ENCODE results near the gene GNB3. TPM values are rescaled to one million over a fixed set of nuclear protein-coding genes. Genes with fewer than 3 reads are reported as not detected.

The GNB3 gene
- total and polyA plus RNA-seq, 2 donors (not counting 3 experiments of a cell fraction or from before 2014, with no cell fraction given), result 9.4 to 12.0 TPM

DNA sequence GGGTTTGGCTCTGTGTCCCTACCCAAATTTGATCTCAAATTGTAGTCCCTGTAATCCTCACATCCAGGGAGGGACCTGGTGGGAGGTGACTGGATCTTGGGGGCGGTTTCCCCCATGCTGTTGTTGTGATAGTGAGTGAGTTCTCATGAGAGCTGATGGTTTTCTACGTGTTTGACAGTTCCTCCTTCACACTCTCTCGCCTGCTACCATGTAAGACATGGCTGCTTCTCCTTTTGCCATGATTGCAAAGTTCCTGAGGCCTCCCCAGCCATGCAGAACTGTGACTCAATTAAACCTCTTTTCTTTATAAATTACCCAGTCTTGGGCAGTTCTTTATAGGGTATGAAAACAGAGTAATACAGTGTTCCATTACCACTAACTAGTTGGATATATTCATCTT lies 53.6 kb downstream of the GNB3 start:
- intact Hi-C loops (cut with micrococcal nuclease), result no loop called here
- CTCF ChIA-PET, result interaction anchor here (0.8 kb wide), 1 partner anchor 25 kb away, joined by 3 read pairs; no protein-coding TSS in a partner anchor
- Histone ChIP-seq H3K9ac (replicated peaks; ENCODE audit: extremely low read depth, insufficient read depth, low read length) (no peak overlapping the region), H2AFZ (ENCODE audit: low read depth, low read length) (no peak overlapping the region), H3K4me1 (ENCODE audit: control insufficient read depth, extremely low read depth, insufficient read depth, low read length) (peaks cover 10% of the 10 kb centered on the region), H3K79me2 (ENCODE audit: control insufficient read depth, insufficient read depth, low read length) (no peaks in the 10 kb centered on the region), H3K4me2 (ENCODE audit: insufficient read depth, low read length) (no peak overlapping the region), H3K4me3 (replicated peaks in 1 of 3; ENCODE audit: insufficient read depth in 1 of 3, low read depth in 1 of 3, low read length in 3 of 3) (no peak overlapping the region), H3K36me3 (ENCODE audit: control insufficient read depth in 2 of 2, extremely low read depth in 1 of 2, insufficient read depth in 2 of 2, low read length in 2 of 2) (no peaks in the 10 kb centered on the region), H4K20me1 (replicated peaks; ENCODE audit: control insufficient read depth, extremely low read depth, insufficient read depth, low read length) (no peaks in the 10 kb centered on the region), H3K27ac (ENCODE audit: insufficient read depth, low read depth, low read length) (no peak overlapping the region), H3K9me3 (replicated peaks; ENCODE audit: control insufficient read depth, insufficient read depth, low read length) (no peaks in the 10 kb centered on the region), H3K27me3 (ENCODE audit: control insufficient read depth in 2 of 2, insufficient read depth in 2 of 2, low read length in 2 of 2) (no peaks in the 10 kb centered on the region), H3K9me1 (replicated peaks; ENCODE audit: control insufficient read depth, extremely low read depth, insufficient read depth, low read length) (no peaks in the 10 kb centered on the region)
- no peak for DNase-seq (ENCODE audit: low read depth, low spot score)
- TF ChIP-seq EZH2 (IDR thresholded peaks at IDR 0.05; ENCODE audit: borderline replicate concordance, low read depth, low read length, severe bottlenecking) (no peak), GATA2 (IDR thresholded peaks at IDR 0.05; ENCODE audit: insufficient read depth, insufficient read length, low read depth, low read length) (no peak), FOS (IDR thresholded peaks at IDR 0.05; ENCODE audit: borderline replicate concordance, insufficient read depth, low read length) (no peak), MYC (IDR thresholded peaks at IDR 0.05; ENCODE audit: low read depth, low read length) (no peak), JUN (IDR thresholded peaks at IDR 0.05; ENCODE audit: borderline replicate concordance, insufficient read depth, insufficient read length, low read depth) (no peak), POLR2A (IDR thresholded peaks at IDR 0.05; ENCODE audit: low read depth, low read length) (no peak), POLR2AphosphoS5 (IDR thresholded peaks at IDR 0.05; ENCODE audit: insufficient read depth, low read depth, low read length) (no peak)
- TF ChIP-seq, protein P1, sequence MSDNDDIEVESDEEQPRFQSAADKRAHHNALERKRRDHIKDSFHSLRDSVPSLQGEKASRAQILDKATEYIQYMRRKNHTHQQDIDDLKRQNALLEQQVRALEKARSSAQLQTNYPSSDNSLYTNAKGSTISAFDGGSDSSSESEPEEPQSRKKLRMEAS (IDR thresholded peaks at IDR 0.05; ENCODE audit: insufficient read depth, insufficient read length), result no peak
- TF ChIP-seq, protein P2, sequence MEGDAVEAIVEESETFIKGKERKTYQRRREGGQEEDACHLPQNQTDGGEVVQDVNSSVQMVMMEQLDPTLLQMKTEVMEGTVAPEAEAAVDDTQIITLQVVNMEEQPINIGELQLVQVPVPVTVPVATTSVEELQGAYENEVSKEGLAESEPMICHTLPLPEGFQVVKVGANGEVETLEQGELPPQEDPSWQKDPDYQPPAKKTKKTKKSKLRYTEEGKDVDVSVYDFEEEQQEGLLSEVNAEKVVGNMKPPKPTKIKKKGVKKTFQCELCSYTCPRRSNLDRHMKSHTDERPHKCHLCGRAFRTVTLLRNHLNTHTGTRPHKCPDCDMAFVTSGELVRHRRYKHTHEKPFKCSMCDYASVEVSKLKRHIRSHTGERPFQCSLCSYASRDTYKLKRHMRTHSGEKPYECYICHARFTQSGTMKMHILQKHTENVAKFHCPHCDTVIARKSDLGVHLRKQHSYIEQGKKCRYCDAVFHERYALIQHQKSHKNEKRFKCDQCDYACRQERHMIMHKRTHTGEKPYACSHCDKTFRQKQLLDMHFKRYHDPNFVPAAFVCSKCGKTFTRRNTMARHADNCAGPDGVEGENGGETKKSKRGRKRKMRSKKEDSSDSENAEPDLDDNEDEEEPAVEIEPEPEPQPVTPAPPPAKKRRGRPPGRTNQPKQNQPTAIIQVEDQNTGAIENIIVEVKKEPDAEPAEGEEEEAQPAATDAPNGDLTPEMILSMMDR (IDR thresholded peaks at IDR 0.05; ENCODE audit: extremely low read depth in 1 of 2, insufficient read depth in 1 of 2, low read depth in 1 of 2, low read length in 2 of 2), result no peak
- POLR2A ChIA-PET, result no interaction called here
- FAIRE-seq, result no peak
- dilution Hi-C loops (cut with MboI; ENCODE audit: extremely low pct_ligation_motif_present, low sequenced_read_pairs), result no loop called here
- no TSS peak for BruUV-seq (replicated peaks)

Other genes with a start within 250 kb of the GNB3 start
- 192 and 216 TPM in 2 replicates for gene CHD4, start 233.5 kb upstream of the GNB3 start, total RNA-seq
- 119 and 127 TPM in 2 replicates for gene CHD4, start 233.5 kb upstream of the GNB3 start, polyA plus RNA-seq
- not detected in 2 replicates for gene LPAR5, start 205.0 kb upstream of the GNB3 start, total RNA-seq
- gene LPAR5, start 205.0 kb upstream of the GNB3 start, polyA plus RNA-seq, result 0.23 and 0.41 TPM in 2 replicates
- 0.97 and 1.3 TPM in 2 replicates for gene ACRBP, start 193.5 kb upstream of the GNB3 start, total RNA-seq
- 5.5 and 5.7 TPM in 2 replicates for gene ACRBP, start 193.5 kb upstream of the GNB3 start, polyA plus RNA-seq
- 26.3 and 34.7 TPM in 2 replicates for gene ING4, start 177.8 kb upstream of the GNB3 start, total RNA-seq
- 49.6 and 52.0 TPM in 2 replicates for gene ING4, start 177.8 kb upstream of the GNB3 start, polyA plus RNA-seq
- 52.8 and 58.5 TPM in 2 replicates for gene ZNF384, start 151.6 kb upstream of the GNB3 start, total RNA-seq
- gene ZNF384, start 151.6 kb upstream of the GNB3 start, polyA plus RNA-seq, result 58.3 and 67.5 TPM in 2 replicates
- gene PIANP, start 140.1 kb upstream of the GNB3 start, total RNA-seq, result 0.14 and 0.55 TPM in 2 replicates
- gene PIANP, start 140.1 kb upstream of the GNB3 start, polyA plus RNA-seq, result 0.08 and 0.10 TPM in 2 replicates
- gene COPS7A, start 116.9 kb upstream of the GNB3 start, total RNA-seq, result 36.5 and 41.1 TPM in 2 replicates
- 104 and 112 TPM in 2 replicates for gene COPS7A, start 116.9 kb upstream of the GNB3 start, polyA plus RNA-seq
- gene MLF2, start 87.8 kb upstream of the GNB3 start, total RNA-seq, result 136 and 147 TPM in 2 replicates
- 306 and 319 TPM in 2 replicates for gene MLF2, start 87.8 kb upstream of the GNB3 start, polyA plus RNA-seq
- gene PTMS, start 74.6 kb upstream of the GNB3 start, total RNA-seq, result 518 and 555 TPM in 2 replicates
- gene PTMS, start 74.6 kb upstream of the GNB3 start, polyA plus RNA-seq, result 661 and 787 TPM in 2 replicates
- gene LAG3, start 68.4 kb upstream of the GNB3 start, total RNA-seq, result 3.8 and 4.1 TPM in 2 replicates
- 1.3 and 1.8 TPM in 2 replicates for gene LAG3, start 68.4 kb upstream of the GNB3 start, polyA plus RNA-seq
- gene CD4, start 51.4 kb upstream of the GNB3 start, total RNA-seq, result not detected in 2 replicates
- gene CD4, start 51.4 kb upstream of the GNB3 start, polyA plus RNA-seq, result not detected in 2 replicates
- gene GPR162, start 19.1 kb upstream of the GNB3 start, total RNA-seq, result 8.1 and 13.7 TPM in 2 replicates
- gene GPR162, start 19.1 kb upstream of the GNB3 start, polyA plus RNA-seq, result 9.0 and 9.7 TPM in 2 replicates
- gene P3H3, start 12.5 kb upstream of the GNB3 start, total RNA-seq, result 76.5 and 92.6 TPM in 2 replicates
- 70.2 and 75.9 TPM in 2 replicates for gene P3H3, start 12.5 kb upstream of the GNB3 start, polyA plus RNA-seq
- gene CDCA3, start 10.4 kb downstream of the GNB3 start, total RNA-seq, result 44.3 and 44.8 TPM in 2 replicates
- gene CDCA3, start 10.4 kb downstream of the GNB3 start, polyA plus RNA-seq, result 53.5 and 67.2 TPM in 2 replicates
- gene USP5, start 11.2 kb downstream of the GNB3 start, total RNA-seq, result 126 and 135 TPM in 2 replicates
- gene USP5, start 11.2 kb downstream of the GNB3 start, polyA plus RNA-seq, result 68.9 and 69.4 TPM in 2 replicates
- gene TPI1, start 26.6 kb downstream of the GNB3 start, total RNA-seq, result 643 and 676 TPM in 2 replicates
- gene TPI1, start 26.6 kb downstream of the GNB3 start, polyA plus RNA-seq, result 1,816 and 2,057 TPM in 2 replicates
- 3.9 and 6.9 TPM in 2 replicates for gene SPSB2, start 32.4 kb downstream of the GNB3 start, total RNA-seq
- 3.8 and 5.6 TPM in 2 replicates for gene SPSB2, start 32.4 kb downstream of the GNB3 start, polyA plus RNA-seq
- gene LRRC23, start 63.9 kb downstream of the GNB3 start, total RNA-seq, result 2.7 and 3.5 TPM in 2 replicates
- 2.8 and 3.1 TPM in 2 replicates for gene LRRC23, start 63.9 kb downstream of the GNB3 start, polyA plus RNA-seq
- gene ENO2, start 73.7 kb downstream of the GNB3 start, total RNA-seq, result 13.8 and 18.6 TPM in 2 replicates
- gene ENO2, start 73.7 kb downstream of the GNB3 start, polyA plus RNA-seq, result 9.1 and 11.4 TPM in 2 replicates
- 117 and 122 TPM in 2 replicates for gene ATN1, start 87.0 kb downstream of the GNB3 start, total RNA-seq
- gene ATN1, start 87.0 kb downstream of the GNB3 start, polyA plus RNA-seq, result 46.4 and 47.1 TPM in 2 replicates
- not detected in 2 replicates for gene RNU7-1, start 102.9 kb downstream of the GNB3 start, total RNA-seq
- gene RNU7-1, start 102.9 kb downstream of the GNB3 start, polyA plus RNA-seq, result not detected in 2 replicates
- gene C12orf57, start 103.1 kb downstream of the GNB3 start, total RNA-seq, result 153 and 167 TPM in 2 replicates
- 729 and 802 TPM in 2 replicates for gene C12orf57, start 103.1 kb downstream of the GNB3 start, polyA plus RNA-seq
- 1.6 and 1.8 TPM in 2 replicates for gene PTPN6, start 110.4 kb downstream of the GNB3 start, total RNA-seq
- 0.25 and 0.38 TPM in 2 replicates for gene PTPN6, start 110.4 kb downstream of the GNB3 start, polyA plus RNA-seq
- 231 and 244 TPM in 2 replicates for gene PHB2, start 129.7 kb downstream of the GNB3 start, total RNA-seq
- 390 and 409 TPM in 2 replicates for gene PHB2, start 129.7 kb downstream of the GNB3 start, polyA plus RNA-seq
- 54.7 and 56.6 TPM in 2 replicates for gene EMG1, start 130.0 kb downstream of the GNB3 start, total RNA-seq
- 32.7 and 57.7 TPM in 2 replicates for gene EMG1, start 130.0 kb downstream of the GNB3 start, polyA plus RNA-seq
- gene LPCAT3, start 177.6 kb downstream of the GNB3 start, total RNA-seq, result 29.3 and 29.5 TPM in 2 replicates
- 36.0 and 37.1 TPM in 2 replicates for gene LPCAT3, start 177.6 kb downstream of the GNB3 start, polyA plus RNA-seq
- 0.38 and 0.83 TPM in 2 replicates for gene C1S, start 219.8 kb downstream of the GNB3 start, total RNA-seq
- 0.16 and 0.32 TPM in 2 replicates for gene C1S, start 219.8 kb downstream of the GNB3 start, polyA plus RNA-seq

All from endothelial cell of umbilical vein (primary cell).